H1 (cell line): ENCODE results near the gene STX19. TPM values are rescaled to one million over a fixed set of nuclear protein-coding genes. Genes with fewer than 3 reads are reported as not detected.

Experiments
- CTCF ChIA-PET: fragments of 300-600 bp; sonication (Branson Sonifier 250); formaldehyde crosslinking; loops from one replicate; lab custom pipeline; 2021; ENCODE audit not compliant: partially characterized antibody; lab: Charles Lee
- POLR2A ChIA-PET: fragments of 300-600 bp; sonication (Branson Sonifier 250); formaldehyde crosslinking; loops from one replicate; lab custom pipeline; 2021; ENCODE audit warnings: inconsistent platforms; ENCODE audit not compliant: partially characterized antibody; lab: Charles Lee
- DNase-seq, 2 experiments: peaks; one replicate each; pipeline versions ENCODE4 v3.0.0 to v3.0.0-alpha.2; 2010 to 2022; ENCODE audit warnings: low spot score in 2 of 2, low read depth in 1 of 2, mixed read lengths in 1 of 2
- FAIRE-seq: peaks from 2 replicates; lab custom pipeline; 2011; peaks lifted over from hg19 to GRCh38; lab: Jason Lieb, UNC
- H2AFZ ChIP-seq: 2 replicates; pipeline ENCODE4 v1.8.1; 2012; ENCODE audit warnings: low read length, inconsistent platforms
- H2AK5ac ChIP-seq: 2 replicates; pipeline ENCODE4 v1.6.1; 2013; ENCODE audit warnings: low read depth, low read length
- H2BK120ac ChIP-seq: replicated peaks from 2 replicates; pipeline ENCODE3; 2013; ENCODE audit warnings: low read depth, low read length, inconsistent platforms
- H2BK12ac ChIP-seq: 2 replicates; pipeline ENCODE4 v1.6.1; 2013; ENCODE audit warnings: low read depth, low read length
- H2BK15ac ChIP-seq: 2 replicates; pipeline ENCODE4 v1.6.1; 2013; ENCODE audit warnings: low read length
- H2BK20ac ChIP-seq: 2 replicates; pipeline ENCODE4 v1.6.1; 2013; ENCODE audit warnings: low read length
- H2BK5ac ChIP-seq: 2 replicates; pipeline ENCODE4 v1.6.1; 2013; ENCODE audit warnings: low read depth, low read length
- H3K14ac ChIP-seq: 2 replicates; pipeline ENCODE4 v1.6.1; 2013; ENCODE audit warnings: inconsistent platforms; ENCODE audit not compliant: insufficient read length
- H3K18ac ChIP-seq: 2 replicates; pipeline ENCODE4 v1.6.1; 2013; ENCODE audit warnings: low read length; ENCODE audit errors: extremely low read depth
- H3K23ac ChIP-seq: 2 replicates; pipeline ENCODE4 v1.6.1; 2013; ENCODE audit warnings: inconsistent platforms; ENCODE audit not compliant: insufficient read length
- H3K23me2 ChIP-seq: 2 replicates; pipeline ENCODE4 v1.6.1; 2013; ENCODE audit warnings: low read depth, low read length
- H3K27ac ChIP-seq: 2 replicates; pipeline ENCODE4 v1.6.1; 2011; ENCODE audit warnings: low read depth, low read length, inconsistent platforms
- H3K27me3 ChIP-seq, 4 experiments: replicated peaks in 1 of 4; 1 replicate in 1 of 4; 2 replicates in 3 of 4; pipeline versions ENCODE4 v1.6.1 to v1.8.1; 2011 to 2013; ENCODE audit warnings: low read length in 3 of 4, mild to moderate bottlenecking in 3 of 4, inconsistent platforms in 2 of 4, mixed read lengths in 2 of 4, moderate library complexity in 1 of 4; ENCODE audit not compliant: control insufficient read depth in 3 of 4, insufficient read depth in 3 of 4; ENCODE audit errors: extremely low read depth in 1 of 4
- H3K36me3 ChIP-seq, 4 experiments: 2 replicates each; pipeline versions ENCODE4 v1.6.1 to v1.8.1; 2011 to 2013; ENCODE audit warnings: mild to moderate bottlenecking in 4 of 4, low read length in 3 of 4, moderate library complexity in 2 of 4, control low read depth in 1 of 4, inconsistent platforms in 1 of 4; ENCODE audit not compliant: insufficient read depth in 4 of 4, control insufficient read depth in 2 of 4
- H3K4ac ChIP-seq: replicated peaks from 2 replicates; pipeline ENCODE3; 2013; ENCODE audit warnings: low read length, low read depth, mixed read lengths, inconsistent platforms; ENCODE audit not compliant: insufficient read length
- H3K4me1 ChIP-seq, 4 experiments: replicated peaks in 1 of 4; 1 replicate in 1 of 4; 2 replicates in 3 of 4; pipeline versions ENCODE4 v1.6.1 to v1.8.1; 2011 to 2013; ENCODE audit warnings: low read length in 3 of 4, inconsistent platforms in 2 of 4, mixed read lengths in 1 of 4; ENCODE audit not compliant: insufficient read depth in 4 of 4, control insufficient read depth in 3 of 4
- H3K4me2 ChIP-seq, 2 experiments: 2 replicates each; pipeline versions ENCODE4 v1.6.1 to v1.8.1; 2011 to 2013; ENCODE audit warnings: low read depth in 2 of 2, low read length in 2 of 2, control low read depth in 1 of 2, inconsistent platforms in 1 of 2, mild to moderate bottlenecking in 1 of 2; ENCODE audit not compliant: insufficient read depth in 1 of 2
- H3K4me3 ChIP-seq, 4 experiments: fragments of 200-600, 300-600 bp in 1 of 4; sonication (generic), shearing (Covaris generic), sonication (Bioruptor Twin) in 1 of 4; 2 replicates each; pipeline versions ENCODE4 v1.5.1 to v1.8.1; 2011 to 2016; ENCODE audit warnings: low read length in 4 of 4, low read depth in 3 of 4, control low read depth in 2 of 4, inconsistent platforms in 2 of 4, mild to moderate bottlenecking in 2 of 4, mixed read lengths in 1 of 4, moderate library complexity in 1 of 4; ENCODE audit not compliant: insufficient read depth in 2 of 4; ENCODE audit errors: extremely low read depth in 1 of 4
- H3K56ac ChIP-seq: replicated peaks from 2 replicates; pipeline ENCODE3; 2013; ENCODE audit warnings: low read depth, mild to moderate bottlenecking, mixed read lengths, low read length, inconsistent platforms; ENCODE audit not compliant: insufficient read length
- H3K79me1 ChIP-seq: 2 replicates; pipeline ENCODE4 v1.6.1; 2013; ENCODE audit warnings: low read depth, low read length, control low read depth
- H3K79me2 ChIP-seq, 2 experiments: 2 replicates each; pipeline versions ENCODE4 v1.6.1 to v1.8.1; 2012 to 2013; ENCODE audit warnings: low read length in 2 of 2, mild to moderate bottlenecking in 2 of 2, inconsistent platforms in 1 of 2; ENCODE audit not compliant: insufficient read depth in 2 of 2, control insufficient read depth in 1 of 2
- H3K9ac ChIP-seq, 4 experiments: replicated peaks in 1 of 4; 1 replicate in 1 of 4; 2 replicates in 3 of 4; pipeline versions ENCODE4 v1.6.1 to v1.8.1; 2011 to 2013; ENCODE audit warnings: low read depth in 3 of 4, low read length in 3 of 4, control low read depth in 2 of 4, mild to moderate bottlenecking in 2 of 4, moderate library complexity in 2 of 4, inconsistent platforms in 1 of 4; ENCODE audit errors: extremely low read depth in 1 of 4
- H3K9me3 ChIP-seq, 2 experiments: 2 replicates each; pipeline versions ENCODE4 v1.6.1 to v1.8.1; 2012 to 2013; ENCODE audit warnings: mild to moderate bottlenecking in 2 of 2, moderate library complexity in 2 of 2, control low read depth in 1 of 2, inconsistent platforms in 1 of 2, low read depth in 1 of 2, low read length in 1 of 2, mixed read lengths in 1 of 2; ENCODE audit not compliant: insufficient read depth in 2 of 2
- H4K20me1 ChIP-seq, 2 experiments: replicated peaks in 1 of 2; 2 replicates each; pipeline versions ENCODE3 to v1.8.1; 2011 to 2013; ENCODE audit warnings: inconsistent platforms in 2 of 2, low read length in 2 of 2, mild to moderate bottlenecking in 1 of 2; ENCODE audit not compliant: insufficient read depth in 2 of 2, control insufficient read depth in 1 of 2
- H4K5ac ChIP-seq: 2 replicates; pipeline ENCODE4 v1.6.1; 2013; ENCODE audit warnings: low read length, low read depth, mixed read lengths, inconsistent platforms; ENCODE audit not compliant: insufficient read length
- H4K8ac ChIP-seq: 2 replicates; pipeline ENCODE4 v1.8.0; 2013; ENCODE audit warnings: mild to moderate bottlenecking, moderate library complexity, low read length, inconsistent platforms; ENCODE audit not compliant: insufficient read depth; ENCODE audit errors: extremely low read depth
- H4K91ac ChIP-seq: replicated peaks from 2 replicates; pipeline ENCODE3; 2013; ENCODE audit warnings: low read length, mixed read lengths, inconsistent platforms; ENCODE audit not compliant: insufficient read length
- ATF2 ChIP-seq: IDR thresholded peaks from 2 replicates; pipeline ENCODE4 v1.6.1; 2012; ENCODE audit warnings: low read length, inconsistent platforms
- BCL11A ChIP-seq, 2 experiments: IDR thresholded peaks; one replicate each; pipeline ENCODE4 v1.6.1; 2011; ENCODE audit warnings: low read depth in 2 of 2, low read length in 2 of 2, mild to moderate bottlenecking in 2 of 2
- CHD1 ChIP-seq: IDR thresholded peaks from 2 replicates; pipeline ENCODE4 v1.6.1; 2012; ENCODE audit warnings: low read depth, low read length, improper control_type of control experiment
- FOSL1 ChIP-seq: IDR thresholded peaks from 2 replicates; pipeline ENCODE4 v1.6.1; 2011; ENCODE audit warnings: mild to moderate bottlenecking, low read depth, low read length, moderate library complexity; ENCODE audit not compliant: insufficient read depth
- HDAC6 ChIP-seq: IDR thresholded peaks from one replicate; pipeline ENCODE4 v1.7.1; 2012; ENCODE audit warnings: low read depth, mild to moderate bottlenecking, inconsistent platforms, low read length, moderate library complexity
- JUN ChIP-seq: IDR thresholded peaks from 2 replicates; pipeline ENCODE4 v1.6.1; 2011; ENCODE audit warnings: low read depth, mild to moderate bottlenecking, improper control_type of control experiment, low read length
- KDM4A ChIP-seq: IDR thresholded peaks from one replicate; pipeline ENCODE4 v1.7.1; 2012; ENCODE audit warnings: low read depth, mild to moderate bottlenecking, moderate library complexity, low read length, inconsistent platforms; ENCODE audit not compliant: severe bottlenecking
- MAX ChIP-seq: IDR thresholded peaks from 2 replicates; pipeline ENCODE4 v1.6.1; 2012; ENCODE audit warnings: inconsistent platforms
- POLR2A ChIP-seq, 2 experiments: IDR thresholded peaks; 1 replicate in 1 of 2; 2 replicates in 1 of 2; pipeline ENCODE4 v1.6.1; 2011; ENCODE audit warnings: low read depth in 2 of 2, low read length in 2 of 2, mild to moderate bottlenecking in 2 of 2; ENCODE audit errors: control extremely low read depth in 1 of 2
- RFX5 ChIP-seq: IDR thresholded peaks from 2 replicates; pipeline ENCODE4 v1.6.1; 2011; ENCODE audit warnings: low read depth, low read length, improper control_type of control experiment, borderline replicate concordance
- RNF2 ChIP-seq: fragments of 200-900, 300-1000 bp; sonication (generic); IDR thresholded peaks from 2 replicates; pipeline ENCODE4 v1.7.1; 2016; ENCODE audit warnings: borderline replicate concordance, low read depth, mild to moderate bottlenecking, antibody characterized with exemption, low read length; ENCODE audit not compliant: poor library complexity, severe bottlenecking; ENCODE audit errors: missing control alignments
- TBP ChIP-seq: IDR thresholded peaks from 2 replicates; pipeline ENCODE4 v1.6.1; 2011; ENCODE audit warnings: low read depth, low read length, improper control_type of control experiment
- YY1 ChIP-seq: IDR thresholded peaks from 2 replicates; pipeline ENCODE4 v1.6.1; 2011; ENCODE audit warnings: low read depth, mild to moderate bottlenecking, low read length
- WGBS, 2 experiments: shearing (Covaris generic) in 1 of 2; methylation state at CpG; one replicate each; pipeline versions ENCODE4 v1.1.6 to v1.1.7; 2013 to 2015; ENCODE audit warnings: low lambda C conversion rate in 2 of 2, mixed read lengths in 2 of 2, inconsistent platforms in 1 of 2, low coverage in 1 of 2, missing lambda C conversion rate in 1 of 2; ENCODE audit not compliant: insufficient replicate concordance in 2 of 2, insufficient coverage in 1 of 2, insufficient read length in 1 of 2; ENCODE audit errors: extremely low coverage in 1 of 2, missing lambda C conversion rate in 1 of 2; 5-methylcytosine and 5-hydroxymethylcytosine counted together
- polyA plus RNA-seq, 7 experiments: library from polyadenylated mRNA; depleted of rRNA in 3 of 7; stranded (reverse) in 5 of 7; unstranded in 2 of 7; fragments of >200 nt in 5 of 7; fragments of 200-250 nt in 2 of 7; gene quantifications; 1 replicate in 5 of 7; 2 replicates in 1 of 7; 4 replicates in 1 of 7; pipeline versions ENCODE4 v1.2.1 to v1.2.3, GENCODE V29; 2011 to 2013; ENCODE audit warnings: missing spikeins in 2 of 7, mixed read lengths in 2 of 7
- total RNA-seq: library from RNA; stranded (reverse); fragmentation: NEBNext Ultra II Directional; extraction: Animal tissue kit (Norgen Biotek cat#: 25700); gene quantifications from 2 replicates; pipeline ENCODE4 v1.2.1, GENCODE V29; 2021

Gene STX19
- total and polyA plus RNA-seq, 2 of the 8 experiments (the other 6 are each of a cell fraction or from before 2014, with no cell fraction given), result not detected

GRCh38 chr3:94019659-94020058 lies 8.7 kb downstream of the STX19 start:
- H2BK15ac ChIP-seq, result no peak overlapping the region
- no peaks in the 10 kb centered on the region for H3K4me1 ChIP-seq
- DNase-seq (no peak), FAIRE-seq (no peak)
- 80% methylated on average over 2 of the region's 2 CpGs; no CpG with 5 or more reads in 1 of the 2 experiments for WGBS, 2 experiments
- no peak overlapping the region for H3K4me2 ChIP-seq
- no peak overlapping the region for H2BK20ac ChIP-seq
- no peak overlapping the region for H3K14ac ChIP-seq
- H3K23ac ChIP-seq, result no peak overlapping the region
- no peak overlapping the region for H2BK5ac ChIP-seq
- H4K5ac ChIP-seq, result no peak overlapping the region
- ChIA-PET CTCF (interaction anchor here (1.1 to 1.7 kb wide), 2 partner anchors 14 to 16 kb away, joined by 3 to 5 read pairs; no protein-coding TSS in a partner anchor), POLR2A (no interaction called here)
- H3K4ac ChIP-seq, result no peak overlapping the region
- H3K36me3 ChIP-seq, result no peaks in the 10 kb centered on the region
- H4K20me1 ChIP-seq, result peaks cover 0 to 2% of the 10 kb centered on the region in 2 experiments
- H2AFZ ChIP-seq, result no peak overlapping the region
- no peak overlapping the region for H2AK5ac ChIP-seq
- no peak overlapping the region for H2BK120ac ChIP-seq
- H3K27ac ChIP-seq, result no peak overlapping the region
- H3K23me2 ChIP-seq, result no peaks in the 10 kb centered on the region
- H3K4me3 ChIP-seq, result no peak overlapping the region
- no peak overlapping the region for H4K8ac ChIP-seq
- no peak overlapping the region for H4K91ac ChIP-seq
- no peaks in the 10 kb centered on the region for H3K9me3 ChIP-seq
- H3K9ac ChIP-seq, result no peak overlapping the region
- no peaks in the 10 kb centered on the region for H3K27me3 ChIP-seq
- H3K79me2 ChIP-seq, result no peaks in the 10 kb centered on the region
- no peak overlapping the region for H3K56ac ChIP-seq
- H3K18ac ChIP-seq, result no peak overlapping the region
- no peak overlapping the region for H2BK12ac ChIP-seq
- H3K79me1 ChIP-seq, result no peaks in the 10 kb centered on the region
- TF ChIP-seq RFX5 (no peak), JUN (no peak), KDM4A (no peak), POLR2A (IDR thresholded peaks at IDR 0.05; ENCODE audit: control extremely low read depth in 1 of 2, low read depth in 2 of 2, low read length in 2 of 2) (no peak), MAX (no peak), HDAC6 (no peak), CHD1 (no peak), RNF2 (no peak), TBP (no peak), FOSL1 (no peak), BCL11A (IDR thresholded peaks at IDR 0.05; ENCODE audit: low read depth in 2 of 2, low read length in 2 of 2) (no peak), ATF2 (no peak), YY1 (no peak)
